NT2/D1 (cell line): ENCODE data around the gene DLG2.

Experiments used
- DNase-seq: peaks from one replicate; pipeline ENCODE4 v3.0.0-alpha.2; 2011; ENCODE audit warnings: low read depth, low spot score
- H3K27me3 ChIP-seq: 2 replicates; pipeline ENCODE4 v1.6.0; 2011; ENCODE audit warnings: mild to moderate bottlenecking; ENCODE audit not compliant: insufficient read length, insufficient read depth
- H3K36me3 ChIP-seq: 2 replicates; pipeline ENCODE4 v1.6.1; 2011; ENCODE audit warnings: mild to moderate bottlenecking, low read length, mixed read lengths; ENCODE audit not compliant: insufficient read depth, insufficient read length
- H3K4me1 ChIP-seq: 2 replicates; pipeline ENCODE4 v1.5.1; 2011; ENCODE audit not compliant: insufficient read depth, insufficient read length
- H3K4me3 ChIP-seq: 2 replicates; pipeline ENCODE4 v1.5.1; 2011; ENCODE audit warnings: low read depth; ENCODE audit not compliant: insufficient read length
- H3K9ac ChIP-seq: 2 replicates; pipeline ENCODE4 v1.6.0; 2011; ENCODE audit warnings: low read depth; ENCODE audit not compliant: insufficient read length
- H3K9me3 ChIP-seq: 2 replicates; pipeline ENCODE4 v1.5.1; 2011; ENCODE audit warnings: mild to moderate bottlenecking, low read length; ENCODE audit not compliant: insufficient read depth
- SUZ12 ChIP-seq: IDR thresholded peaks from 2 replicates; pipeline ENCODE4 v1.6.1; 2011; ENCODE audit not compliant: insufficient read length, insufficient read depth; ENCODE audit errors: extremely low read depth
- YY1 ChIP-seq: IDR thresholded peaks from 2 replicates; pipeline ENCODE4 v1.6.1; 2011; ENCODE audit not compliant: insufficient read length, insufficient read depth
- ZNF274 ChIP-seq: IDR thresholded peaks from 2 replicates; pipeline ENCODE4 v1.6.1; 2011; ENCODE audit warnings: mild to moderate bottlenecking, low read depth, low read length

The DLG2 gene

DNA sequence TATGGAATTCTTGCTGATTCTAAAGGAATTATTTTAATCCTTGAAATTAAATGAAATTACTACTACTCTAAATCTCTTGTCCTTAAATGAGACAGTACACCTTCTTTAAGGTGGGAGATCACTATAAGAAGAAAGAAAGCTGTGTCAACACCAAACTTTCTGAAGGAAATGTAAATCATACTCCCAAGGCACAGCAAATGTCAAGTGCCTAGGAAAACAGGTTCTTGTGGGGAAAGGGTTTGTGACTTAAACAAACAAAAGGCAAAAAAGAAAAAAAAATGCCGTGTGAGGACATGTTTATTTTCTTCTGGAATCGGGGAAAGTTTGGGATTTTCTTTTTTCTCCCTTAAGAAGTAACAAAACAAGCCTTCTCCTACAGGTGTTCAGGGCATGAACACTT lies 745.1 kb downstream of the DLG2 start:
- H3K9ac ChIP-seq, result no peak overlapping the region
- no peaks in the 10 kb centered on the region for H3K9me3 ChIP-seq
- TF ChIP-seq ZNF274 (no peak), SUZ12 (no peak), YY1 (no peak)
- H3K4me1 ChIP-seq, result no peaks in the 10 kb centered on the region
- no peak for DNase-seq
- H3K4me3 ChIP-seq, result no peak overlapping the region
- no peaks in the 10 kb centered on the region for H3K36me3 ChIP-seq
- H3K27me3 ChIP-seq, result no peaks in the 10 kb centered on the region

DNA sequence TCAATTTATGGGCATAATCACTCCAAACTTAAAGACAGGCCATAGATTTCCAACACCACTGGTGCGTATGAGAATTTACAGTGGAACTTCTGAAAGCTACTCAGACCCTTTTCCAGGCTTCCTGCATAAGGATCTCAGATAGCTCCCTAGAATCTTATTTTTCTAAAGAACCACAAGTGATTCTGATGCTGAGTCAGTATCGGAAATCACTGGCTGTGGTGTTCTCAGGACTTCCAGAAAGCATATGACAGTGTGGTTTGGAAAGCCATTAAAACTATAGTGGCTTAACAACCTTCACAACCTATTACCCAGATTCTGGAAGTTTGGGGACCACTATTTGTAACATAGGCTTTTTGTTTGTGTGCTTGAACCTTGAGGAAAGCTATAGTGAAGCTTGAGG lies 756.0 kb downstream of the DLG2 start:
- TF ChIP-seq ZNF274 (no peak), YY1 (no peak), SUZ12 (no peak)
- H3K4me1 ChIP-seq, result no peaks in the 10 kb centered on the region
- H3K4me3 ChIP-seq, result no peak overlapping the region
- no peaks in the 10 kb centered on the region for H3K27me3 ChIP-seq
- no peaks in the 10 kb centered on the region for H3K9me3 ChIP-seq
- H3K36me3 ChIP-seq, result no peaks in the 10 kb centered on the region
- DNase-seq, result no peak
- H3K9ac ChIP-seq, result no peak overlapping the region

DNA sequence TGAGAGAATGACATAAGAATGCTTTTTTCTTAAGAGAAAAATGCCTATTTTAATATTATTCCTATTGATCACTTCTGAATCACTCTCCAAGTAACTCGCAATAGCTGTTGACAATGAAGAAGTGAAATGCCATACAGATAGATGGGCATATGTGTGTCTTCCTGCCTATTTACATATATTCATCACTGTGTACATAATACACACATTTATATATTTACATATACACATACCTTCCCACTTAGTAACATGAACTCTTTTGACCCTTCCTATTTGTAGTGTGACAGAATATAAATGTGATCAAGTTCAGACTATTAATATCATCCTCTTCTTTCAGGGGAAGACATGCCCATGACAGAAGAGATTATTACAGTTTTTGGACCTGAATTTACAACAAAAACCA lies 756.7 kb downstream of the DLG2 start:
- no peak for DNase-seq
- Histone ChIP-seq H3K27me3 (no peaks in the 10 kb centered on the region), H3K9ac (no peak overlapping the region), H3K4me3 (no peak overlapping the region), H3K4me1 (no peaks in the 10 kb centered on the region), H3K36me3 (no peaks in the 10 kb centered on the region), H3K9me3 (no peaks in the 10 kb centered on the region)
- no peak for TF ChIP-seq SUZ12

DNA sequence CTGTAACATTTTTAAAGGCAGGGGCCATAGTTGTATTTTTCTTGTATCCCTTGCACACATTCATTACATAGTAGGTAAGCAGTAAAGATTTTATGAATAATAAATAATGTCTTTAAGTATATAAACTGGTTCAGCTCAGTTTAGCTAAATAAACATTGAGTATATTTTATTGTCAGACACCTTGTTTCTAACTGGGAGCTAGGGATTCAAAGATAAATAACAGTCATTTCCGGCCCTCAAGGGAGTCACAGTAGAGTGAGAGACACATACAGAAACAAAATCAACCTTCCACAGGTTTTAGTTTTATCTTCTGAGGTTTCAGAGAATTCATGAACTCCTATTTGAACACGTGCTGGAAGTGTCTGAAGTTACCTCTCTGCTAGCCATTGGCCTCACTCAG lies 760.2 kb downstream of the DLG2 start:
- Histone ChIP-seq H3K27me3 (no peaks in the 10 kb centered on the region), H3K36me3 (no peaks in the 10 kb centered on the region), H3K4me3 (no peak overlapping the region), H3K9me3 (no peaks in the 10 kb centered on the region), H3K9ac (no peak overlapping the region), H3K4me1 (no peaks in the 10 kb centered on the region)
- TF ChIP-seq ZNF274 (no peak), YY1 (no peak), SUZ12 (no peak)
- no peak for DNase-seq

DNA sequence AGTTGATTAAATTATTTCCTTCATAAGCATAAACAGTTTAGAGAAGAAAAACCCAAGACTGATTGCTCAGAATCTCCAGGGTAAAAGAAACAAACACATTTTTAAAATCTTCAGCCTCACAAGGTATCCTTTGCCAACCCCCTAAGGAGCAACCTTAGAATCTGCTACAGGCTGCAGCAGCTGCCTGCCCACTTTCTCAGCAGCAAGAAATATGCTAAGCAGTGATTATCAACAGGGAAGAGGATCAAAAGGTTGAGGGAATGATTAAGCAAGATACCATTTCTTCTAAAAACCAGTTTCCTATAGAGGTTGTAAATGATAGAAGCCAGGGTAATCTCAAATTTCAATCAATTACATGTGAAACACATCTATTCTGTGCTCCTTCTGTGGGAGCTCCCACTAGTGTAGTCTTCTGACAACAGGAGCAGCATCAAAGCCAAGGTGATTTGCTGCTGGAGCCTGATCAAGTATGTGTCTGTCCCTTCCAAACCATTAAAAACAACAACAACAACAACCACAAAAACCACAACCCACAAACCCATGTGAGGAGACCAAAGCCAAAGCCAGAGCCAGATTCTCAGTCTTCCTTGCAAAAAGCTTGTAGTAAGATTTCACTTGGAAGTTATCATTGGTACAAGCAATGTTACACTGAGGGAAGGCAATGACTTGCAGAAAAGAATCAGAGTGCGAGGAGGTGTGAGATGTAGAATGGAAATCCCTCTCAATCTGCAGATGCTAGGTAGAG lies 761.2 kb downstream of the DLG2 start:
- TF ChIP-seq SUZ12 (no peak), ZNF274 (no peak), YY1 (no peak)
- no peaks in the 10 kb centered on the region for H3K4me1 ChIP-seq
- no peak overlapping the region for H3K4me3 ChIP-seq
- H3K27me3 ChIP-seq, result no peaks in the 10 kb centered on the region
- no peaks in the 10 kb centered on the region for H3K36me3 ChIP-seq
- no peaks in the 10 kb centered on the region for H3K9me3 ChIP-seq
- H3K9ac ChIP-seq, result no peak overlapping the region
- DNase-seq, result no peak

DNA sequence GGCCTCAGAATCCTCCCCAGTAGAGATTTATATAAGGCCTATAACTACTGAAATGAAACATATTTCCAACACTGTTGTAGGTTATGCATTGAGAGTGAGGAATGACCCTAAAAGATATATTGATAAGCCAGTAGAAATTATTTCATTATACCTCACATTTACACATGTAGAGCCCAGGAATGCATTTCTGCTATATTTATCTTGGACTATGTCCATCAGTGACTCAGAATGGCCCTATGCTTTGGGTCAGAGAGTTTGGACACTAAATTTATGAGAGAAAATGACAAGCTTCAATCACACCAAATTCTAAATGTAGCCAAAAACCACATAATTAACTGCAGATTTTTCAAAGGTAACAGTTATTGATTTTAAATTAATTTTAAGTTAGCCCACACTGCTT lies 761.9 kb downstream of the DLG2 start:
- H3K9me3 ChIP-seq, result no peaks in the 10 kb centered on the region
- H3K36me3 ChIP-seq, result no peaks in the 10 kb centered on the region
- no peaks in the 10 kb centered on the region for H3K4me1 ChIP-seq
- no peak overlapping the region for H3K4me3 ChIP-seq
- no peaks in the 10 kb centered on the region for H3K27me3 ChIP-seq
- no peak overlapping the region for H3K9ac ChIP-seq
- DNase-seq, result no peak
- TF ChIP-seq ZNF274 (no peak), SUZ12 (no peak), YY1 (no peak)

DNA sequence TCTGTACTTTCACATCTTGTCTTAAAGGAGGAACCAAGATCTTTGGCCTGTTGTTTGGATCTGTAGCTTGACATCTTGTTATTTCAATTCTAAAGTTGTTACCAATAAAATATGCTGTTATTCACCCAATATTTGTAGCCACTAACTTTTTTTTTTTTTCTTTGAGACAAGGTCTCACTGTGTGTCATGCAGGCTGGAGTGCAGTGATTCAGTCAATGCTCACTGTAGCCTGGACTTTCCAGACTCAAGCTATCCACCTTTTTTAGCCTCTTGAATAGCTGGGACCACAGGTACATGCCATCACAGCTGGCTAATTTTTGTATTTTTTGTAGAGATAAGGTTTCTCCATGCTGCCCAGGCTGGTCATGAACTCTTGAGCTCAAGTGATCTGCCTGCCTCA lies 769.4 kb downstream of the DLG2 start:
- Histone ChIP-seq H3K4me3 (no peak overlapping the region), H3K27me3 (no peaks in the 10 kb centered on the region), H3K9me3 (no peaks in the 10 kb centered on the region), H3K9ac (no peak overlapping the region), H3K36me3 (no peaks in the 10 kb centered on the region), H3K4me1 (no peaks in the 10 kb centered on the region)
- DNase-seq, result no peak
- TF ChIP-seq ZNF274 (no peak), YY1 (no peak), SUZ12 (no peak)

DNA sequence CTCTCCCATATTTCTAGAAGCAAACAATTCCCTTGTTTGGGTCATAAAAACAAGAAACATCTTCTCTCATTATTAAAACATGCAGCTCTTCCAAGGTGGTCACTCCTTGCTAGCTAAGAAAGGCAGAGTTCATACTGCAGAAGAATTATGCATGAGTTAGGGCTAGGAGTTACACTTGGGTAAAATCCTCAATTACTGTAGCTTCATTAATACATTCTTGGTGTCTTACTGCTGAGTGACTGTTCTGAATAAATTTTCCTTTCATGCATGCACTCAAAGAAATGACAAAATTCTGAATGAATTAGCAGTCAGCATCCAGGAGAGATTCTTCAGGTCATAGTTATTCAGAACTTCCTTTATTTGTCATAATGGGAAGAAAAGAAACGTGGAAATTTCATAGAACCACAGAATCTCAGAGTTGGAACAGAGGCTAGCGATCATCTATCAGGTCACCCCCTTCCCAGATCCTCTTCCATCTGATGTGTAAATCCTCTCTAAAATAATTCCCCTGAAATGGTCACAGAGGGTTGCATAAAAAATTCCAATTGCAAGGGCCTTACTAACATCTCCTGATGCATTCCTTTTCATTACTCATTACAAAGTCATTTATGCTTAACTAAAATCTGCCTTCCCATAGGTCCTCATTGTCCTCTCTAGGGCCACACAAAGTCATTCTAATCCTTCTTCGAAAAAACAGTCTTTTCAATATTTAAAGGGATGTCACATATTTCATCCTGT lies 771.5 kb downstream of the DLG2 start:
- Histone ChIP-seq H3K4me1 (no peaks in the 10 kb centered on the region), H3K4me3 (no peak overlapping the region), H3K9me3 (no peaks in the 10 kb centered on the region), H3K36me3 (no peaks in the 10 kb centered on the region), H3K27me3 (no peaks in the 10 kb centered on the region), H3K9ac (no peak overlapping the region)
- no peak for DNase-seq
- TF ChIP-seq SUZ12, result no peak
- no peak for TF ChIP-seq YY1
- no peak for TF ChIP-seq ZNF274
